ENCODE data around the gene IFIT2.

- TF ChIP-seq CTCF (IDR thresholded peaks at IDR 0.05) (no peak), POLR2AphosphoS5 (IDR thresholded peaks at IDR 0.05) (no peak), POLR2A (IDR thresholded peaks at IDR 0.05) (no peak), EP300 (IDR thresholded peaks at IDR 0.05) (no peak)
Measured at GRCh38 chr10:89310056-89310893, 8.4 kb downstream of the IFIT2 start.
